HG02973 (cell line): Measurements from ENCODE around the gene ANTXRL.
"Not testable (repeated sequence)": the region's sequence is repeated elsewhere in the genome, so short reads cannot be mapped to it uniquely, and the experiment has no call there.

Source experiments
- ATAC-seq: cut with Tn5 transposase; IDR thresholded peaks from one replicate; pipeline ENCODE4 v1.9.1; 2021; ENCODE audit warnings: moderate library complexity; ENCODE audit not compliant: unreplicated experiment

ANTXRL gene

DNA sequence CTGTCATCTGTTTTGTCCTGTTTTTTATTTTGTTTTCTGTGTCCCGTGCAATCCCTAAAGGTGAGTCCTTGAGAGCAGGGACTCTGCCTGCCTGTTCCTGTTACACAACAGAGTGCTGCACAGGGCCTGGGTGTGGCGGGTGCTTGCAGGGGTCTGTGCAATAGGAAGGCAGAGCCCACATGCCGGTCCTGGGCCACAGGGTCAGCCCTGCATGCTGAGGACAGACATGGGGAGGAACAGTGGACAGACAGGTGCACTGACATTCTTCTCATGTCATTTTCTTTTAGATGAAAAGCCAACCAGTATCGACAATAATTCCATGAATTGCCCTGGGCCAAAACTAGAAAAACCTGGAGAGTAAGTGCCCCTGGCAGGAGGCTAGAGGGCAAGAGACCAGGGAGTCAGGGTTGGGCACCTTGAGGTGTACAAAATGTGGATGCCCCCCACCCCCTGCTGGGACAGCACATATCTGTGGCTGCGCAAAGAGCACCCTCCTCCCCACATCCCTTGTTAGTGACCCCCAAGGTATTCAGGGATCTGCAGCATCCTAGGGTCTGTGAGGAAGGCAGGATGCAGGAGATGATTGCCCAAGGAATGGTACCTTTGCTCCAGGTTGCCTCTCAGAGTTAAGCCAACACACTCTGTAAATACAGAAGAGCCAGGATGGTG lies 19.9 kb downstream of the ANTXRL start:
- ATAC-seq, result no peak

- ATAC-seq, result no peak
Observed at GRCh38 chr10:46307281-46308112, 20.7 kb downstream of the ANTXRL start.

- no peak for ATAC-seq
Observed at GRCh38 chr10:46308113-46308415, 21.3 kb downstream of the ANTXRL start.

- ATAC-seq, result no peak
Observed at GRCh38 chr10:46308666-46309450, 22.1 kb downstream of the ANTXRL start.

DNA sequence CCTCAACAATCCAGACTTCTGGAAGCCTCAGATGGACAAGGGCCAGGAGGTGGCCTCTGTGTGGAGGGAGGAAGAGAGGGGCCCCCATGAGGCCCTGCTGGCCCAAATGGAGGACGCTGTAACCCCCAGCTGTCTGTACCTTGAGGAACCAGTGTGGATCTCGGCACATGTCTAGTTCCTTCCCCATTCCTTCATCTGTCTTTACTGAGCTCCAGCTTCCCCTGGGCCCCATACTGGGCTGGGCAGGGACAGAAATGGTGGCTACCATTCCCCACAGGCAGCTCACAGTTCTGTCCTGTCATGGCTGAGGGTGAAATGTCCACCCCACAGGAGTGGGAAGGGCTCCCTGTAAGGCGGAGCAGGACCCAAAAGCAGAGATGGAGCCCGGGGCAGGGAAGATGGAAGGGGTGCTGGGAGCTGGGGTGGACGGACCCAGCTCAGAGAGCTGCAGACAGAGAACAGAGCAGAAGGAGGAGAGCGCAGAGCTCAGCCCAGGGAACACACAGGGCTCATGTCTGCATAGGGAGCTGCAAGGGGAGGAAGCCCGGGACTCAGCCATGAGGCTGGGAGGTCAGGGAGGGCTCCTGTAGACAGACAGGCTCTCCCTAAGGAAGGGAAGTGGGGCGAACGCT lies 22.8 kb downstream of the ANTXRL start:
- no peak for ATAC-seq

DNA sequence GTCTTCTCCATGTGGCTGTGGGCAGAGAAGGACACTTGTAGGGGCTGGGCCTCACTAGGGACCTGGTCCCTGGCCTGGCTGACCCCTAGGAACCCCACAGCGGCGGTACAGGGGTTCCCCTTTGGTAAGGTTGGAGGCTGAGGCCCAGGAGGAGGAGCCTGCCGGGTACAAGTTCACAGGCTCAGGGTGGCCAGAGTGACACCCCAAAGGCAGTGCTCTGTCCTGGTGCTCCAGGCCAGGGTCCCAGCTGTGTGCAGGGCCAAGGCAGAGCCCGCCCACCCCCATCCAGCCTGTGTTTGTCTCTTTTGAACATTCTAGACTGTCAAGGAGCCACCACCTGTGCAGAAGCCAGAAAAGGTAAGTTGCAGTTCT lies 23.3 kb downstream of the ANTXRL start:
- ATAC-seq, result no peak

DNA sequence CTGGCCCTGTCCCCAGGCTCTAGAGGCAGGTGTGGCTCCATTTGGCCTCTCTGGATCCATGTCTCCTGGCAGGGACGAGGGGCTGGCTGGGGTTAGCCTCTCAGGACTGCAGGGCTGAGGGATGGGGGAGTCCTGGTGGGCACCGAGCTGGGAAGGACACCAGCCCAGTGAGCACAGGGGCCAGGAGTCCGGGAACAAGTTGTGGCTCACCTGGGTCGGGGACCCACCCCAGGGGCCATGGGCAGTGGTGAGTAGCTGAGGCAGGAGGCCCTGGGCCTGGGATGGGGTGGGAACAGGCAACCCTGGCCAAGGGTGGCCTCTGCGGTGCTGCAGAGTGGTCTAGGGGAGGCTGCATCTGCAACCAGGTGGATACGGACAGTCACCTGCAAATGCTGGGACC lies 24.1 kb downstream of the ANTXRL start:
- no peak for ATAC-seq

DNA sequence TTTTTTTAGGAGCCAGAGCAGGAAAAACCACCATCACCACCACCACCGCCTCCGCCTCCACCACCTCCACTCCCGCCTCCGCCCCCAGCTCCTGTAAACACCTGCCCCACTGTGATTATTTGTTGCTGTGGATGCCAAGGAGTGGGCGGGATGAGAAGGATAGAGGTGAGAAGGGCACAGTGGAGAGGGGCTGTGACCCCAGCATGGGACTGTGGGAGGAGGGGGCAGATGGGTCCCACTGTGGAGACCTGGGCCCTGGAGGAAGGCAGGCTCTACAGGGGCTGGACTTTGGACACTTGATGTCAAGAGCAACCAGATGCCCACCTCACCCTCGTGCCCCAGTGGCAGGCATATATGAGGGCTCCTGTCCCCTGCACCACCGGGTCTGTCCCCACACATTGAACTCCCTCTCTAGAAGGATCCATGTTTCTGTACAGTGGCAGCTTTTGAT lies 24.7 kb downstream of the ANTXRL start:
- no peak for ATAC-seq

DNA sequence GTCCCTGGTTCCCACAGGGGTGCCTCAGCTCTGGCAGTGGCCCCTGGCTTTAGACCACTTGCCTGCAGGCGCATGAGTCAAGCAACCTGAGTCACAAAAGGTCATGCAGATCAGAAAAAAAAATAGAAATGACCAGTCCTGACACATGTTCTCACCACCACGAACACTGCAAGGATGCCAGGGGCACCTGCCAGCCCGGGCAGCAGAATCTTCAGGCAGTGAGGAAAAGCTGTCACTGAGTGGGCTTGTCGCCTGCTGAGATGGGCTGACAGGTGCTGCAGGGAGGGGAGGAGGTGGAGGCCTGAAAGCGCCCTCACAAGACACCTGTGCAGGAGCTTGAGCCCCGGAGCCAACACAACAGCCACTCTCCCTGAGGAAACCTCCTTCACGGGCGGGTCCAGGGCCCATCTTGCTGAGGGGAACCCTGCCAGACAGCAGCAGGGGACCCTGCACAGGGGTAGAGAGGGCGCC lies 25.2 kb downstream of the ANTXRL start:
- not testable (repeated sequence) for ATAC-seq

DNA sequence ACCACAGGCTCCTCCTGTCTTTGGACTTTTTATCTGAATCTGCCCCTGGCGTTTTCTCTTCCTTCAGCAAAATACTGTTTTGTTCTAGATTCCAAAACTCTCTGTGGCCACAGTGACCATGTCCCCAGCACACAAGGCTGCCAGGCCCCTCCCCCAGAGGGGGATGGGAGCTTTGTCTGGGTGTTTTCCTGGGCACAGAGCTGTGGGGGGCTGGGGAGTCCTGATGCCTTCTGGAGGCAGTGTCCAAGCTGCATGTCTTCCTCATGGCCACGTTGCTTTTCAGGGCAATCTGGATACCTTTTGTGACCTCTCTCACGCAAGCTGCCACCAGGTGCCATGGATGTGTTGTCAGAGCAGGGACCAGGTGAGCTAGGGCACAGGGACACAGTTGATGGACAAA lies 26.2 kb downstream of the ANTXRL start:
- no peak for ATAC-seq

DNA sequence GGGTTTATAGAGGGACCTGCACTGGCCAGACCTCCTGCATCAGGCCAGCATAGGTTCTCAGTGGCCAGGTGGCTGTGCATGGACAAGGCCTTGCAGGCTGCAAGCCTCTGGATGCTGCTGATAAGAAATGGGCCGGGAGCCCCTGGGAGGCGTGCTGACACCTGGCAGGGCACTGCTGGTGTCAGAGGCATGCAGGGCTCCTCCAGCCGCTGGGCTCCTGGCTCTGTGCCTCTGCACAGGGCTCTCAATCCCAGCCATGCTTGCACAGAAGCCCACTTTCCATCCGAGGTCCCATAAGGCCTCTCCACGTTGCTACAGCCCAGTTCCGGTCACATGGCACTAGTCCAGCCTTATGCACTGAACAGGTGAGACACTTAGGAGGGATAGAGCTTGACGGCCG lies 27.3 kb downstream of the ANTXRL start:
- no peak for ATAC-seq

- ATAC-seq, result not testable (repeated sequence)
Observed at GRCh38 chr10:46315071-46315860, 28.5 kb downstream of the ANTXRL start.

DNA sequence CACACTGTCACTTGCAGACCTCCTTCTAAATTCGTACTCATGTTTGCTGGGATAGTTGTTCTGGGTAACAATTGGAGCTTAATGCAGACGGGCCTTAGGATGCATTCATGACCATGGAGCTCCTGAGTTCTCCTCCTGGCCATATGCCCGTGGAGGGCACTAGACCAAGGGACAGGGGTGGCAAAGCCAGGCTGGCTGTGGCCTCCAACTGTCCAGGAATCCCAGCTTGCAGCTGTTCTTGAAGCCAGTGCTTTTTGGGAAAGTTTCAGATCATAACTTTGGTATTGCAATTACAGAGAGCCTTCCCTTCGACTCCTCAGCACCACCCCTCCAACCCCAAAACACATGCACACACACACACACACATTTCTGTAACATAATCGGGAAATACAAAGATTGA lies 30.6 kb downstream of the ANTXRL start:
- no peak for ATAC-seq

DNA sequence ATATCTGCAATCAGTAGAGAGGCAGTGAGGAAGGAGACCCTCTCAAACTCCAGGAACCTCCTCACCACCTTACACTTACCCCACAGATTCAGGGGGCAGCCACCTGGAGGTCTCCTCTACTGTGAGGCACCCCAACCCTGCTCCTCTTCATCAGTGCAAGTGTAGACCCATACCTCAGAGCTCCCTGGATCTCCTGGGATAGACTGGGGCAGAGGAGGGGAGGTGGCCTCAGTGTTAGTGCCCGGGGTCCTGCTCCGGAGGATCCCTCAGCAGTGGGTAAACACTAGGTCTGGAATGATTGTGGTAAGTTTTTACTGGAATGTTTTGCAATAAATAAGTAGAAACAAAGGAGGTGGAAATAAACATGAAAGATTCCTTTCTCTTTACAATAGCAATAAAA lies 31.1 kb downstream of the ANTXRL start:
- ATAC-seq, result no peak

DNA sequence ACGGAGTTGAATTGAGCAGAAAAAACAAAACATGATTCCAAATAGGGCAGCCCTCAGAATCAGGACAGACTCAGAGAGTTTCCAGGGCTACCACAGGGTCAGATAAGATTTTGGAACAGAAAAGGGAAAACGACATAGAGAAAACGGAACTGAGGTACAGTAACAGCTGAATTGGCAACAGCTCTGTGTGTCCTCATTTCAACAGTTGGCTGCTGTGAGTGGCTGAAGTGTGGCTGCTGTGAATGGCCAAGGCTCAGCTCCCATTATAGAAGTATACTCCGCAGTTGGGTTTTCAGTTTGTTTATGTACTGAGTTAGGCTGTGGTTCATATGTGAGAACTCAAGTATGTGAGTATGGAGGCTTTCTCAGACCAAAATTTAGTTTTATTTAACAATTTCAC lies 32.0 kb downstream of the ANTXRL start:
- ATAC-seq, result no peak

DNA sequence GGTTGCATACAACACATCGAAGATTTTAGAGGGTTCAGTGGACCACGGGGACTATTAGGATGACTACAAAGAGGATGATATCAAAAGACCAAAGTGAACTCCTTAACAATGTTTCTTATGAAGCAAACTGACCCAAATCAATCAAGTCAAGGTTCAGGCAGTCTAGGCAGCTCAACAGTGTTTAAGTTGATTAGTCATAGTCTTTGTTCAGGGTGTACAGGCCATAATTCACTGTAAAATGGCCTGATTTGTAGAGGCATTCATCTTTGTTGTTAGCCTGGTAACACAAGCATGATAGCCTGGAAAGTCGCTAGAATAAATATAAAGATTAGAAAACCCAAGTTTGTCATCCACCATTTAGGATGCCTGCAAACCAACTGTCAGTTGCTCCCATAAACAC lies 32.6 kb downstream of the ANTXRL start:
- no peak for ATAC-seq

DNA sequence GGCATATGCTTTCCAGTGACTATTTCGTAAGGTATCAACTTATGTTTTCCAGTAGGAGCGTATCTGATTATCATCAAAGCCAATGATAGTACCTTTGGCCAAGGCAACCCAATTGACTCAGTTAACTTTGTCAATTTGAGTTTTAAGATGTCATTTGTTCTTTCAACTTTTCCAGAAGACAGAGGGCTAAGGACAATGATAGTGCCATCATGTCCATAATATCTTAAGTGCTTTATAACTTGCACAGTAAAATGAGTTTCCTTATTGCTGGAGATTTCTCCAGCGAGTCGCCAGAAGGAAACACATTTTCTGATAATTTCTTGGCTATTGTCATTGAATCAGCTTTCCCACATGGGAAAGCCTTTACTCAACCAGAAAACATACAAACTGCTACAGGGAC lies 35.0 kb downstream of the ANTXRL start:
- no peak for ATAC-seq

GRCh38 chr10:46323176-46323575 lies 36.4 kb downstream of the ANTXRL start:
- no peak for ATAC-seq

DNA sequence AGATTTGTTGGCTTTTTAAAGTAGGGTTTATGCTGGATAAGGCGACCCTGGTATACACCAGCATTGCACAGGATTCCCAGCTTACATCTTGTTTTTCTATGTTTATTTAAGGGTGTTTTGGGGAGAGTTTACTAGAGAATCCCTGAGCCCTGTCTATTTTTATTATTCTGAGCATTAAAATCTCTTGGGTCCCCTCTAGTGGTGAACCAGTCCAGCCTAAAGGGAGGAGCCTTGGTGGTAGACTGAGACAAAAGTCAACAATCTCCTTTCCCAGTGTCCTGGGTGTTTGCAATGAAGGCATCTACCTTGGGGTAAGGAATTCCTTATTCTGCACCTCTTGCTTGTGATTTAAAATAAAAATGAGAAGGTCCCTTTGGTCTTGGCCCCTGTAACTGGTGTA lies 38.2 kb downstream of the ANTXRL start:
- ATAC-seq, result no peak

DNA sequence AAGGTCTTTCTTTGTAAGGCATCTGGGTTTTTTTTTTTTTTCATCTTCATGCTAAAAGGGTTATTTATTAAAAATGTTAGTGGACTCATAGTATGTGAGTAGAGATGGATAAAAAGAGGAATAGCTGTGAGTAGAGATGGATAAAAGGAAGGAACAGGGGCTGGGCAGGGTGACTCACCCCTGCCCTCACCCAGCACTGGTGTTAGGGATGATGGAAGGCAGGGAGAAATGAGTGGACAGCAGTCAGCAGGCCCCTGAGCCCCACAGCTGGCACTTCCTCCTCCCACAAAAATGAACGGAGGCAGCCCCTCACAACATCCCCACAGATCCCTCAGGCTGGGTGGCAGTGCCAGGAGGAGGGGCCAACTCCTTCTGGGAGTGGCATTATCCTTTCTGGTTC lies 39.3 kb downstream of the ANTXRL start:
- ATAC-seq, result no peak

GRCh38 chr10:46326971-46327370 lies 40.2 kb downstream of the ANTXRL start:
- ATAC-seq, result no peak
